Activated CD8-positive, alpha-beta T cell treated with anti-CD3 and anti-CD28 coated beads for 36 hours (primary cell): ENCODE results near the gene TRPM8. TPM values are rescaled to one million over a fixed set of nuclear protein-coding genes. Genes with fewer than 3 reads are reported as not detected.

Source experiments
- ATAC-seq: fragments of 200-7000 bp; cut with Tn5 transposase; one replicate; pipeline ENCODE4 v1.10.0; 2021; ENCODE audit warnings: mild to moderate bottlenecking, moderate library complexity
- CTCF ChIA-PET: fragments of 350-600 bp; sonication (Branson Sonifier 250); formaldehyde crosslinking; loops from one replicate; lab custom pipeline; 2021; ENCODE audit warnings: antibody characterized with exemption; lab: Charles Lee
- POLR2A ChIA-PET: fragments of 350-600 bp; sonication (Branson Sonifier 250); formaldehyde crosslinking; loops from one replicate; lab custom pipeline; 2021; ENCODE audit warnings: antibody characterized with exemption; lab: Charles Lee
- DNase-seq: peaks from one replicate; pipeline ENCODE4 v3.0.0-alpha.2; 2020
- H3K27ac Mint-ChIP-seq: one replicate; pipeline ENCODE4 v1.8.0; 2021; ENCODE audit warnings: mild to moderate bottlenecking, mixed read lengths
- H3K27me3 Mint-ChIP-seq: one replicate; pipeline ENCODE4 v1.8.0; 2021; ENCODE audit warnings: mixed read lengths
- H3K36me3 Mint-ChIP-seq: one replicate; pipeline ENCODE4 v1.8.0; 2021; ENCODE audit warnings: low read depth, mixed read lengths
- H3K4me1 Mint-ChIP-seq: one replicate; pipeline ENCODE4 v1.8.0; 2021; ENCODE audit warnings: low read depth, mixed read lengths
- H3K4me3 Mint-ChIP-seq: one replicate; pipeline ENCODE4 v1.8.0; 2021; ENCODE audit warnings: mild to moderate bottlenecking, moderate library complexity, mixed read lengths
- H3K9me3 Mint-ChIP-seq: one replicate; pipeline ENCODE4 v1.8.0; 2021; ENCODE audit warnings: mixed read lengths
- intact Hi-C: fragments of 100-400 bp; cut with micrococcal nuclease; formaldehyde crosslinking; loops from one replicate; pipeline ENCODE4 v1.10.0; 2022
- total RNA-seq, 2 experiments: library from RNA; stranded (reverse); gene quantifications; one replicate each; pipeline ENCODE4 v1.2.3, GENCODE V29; 2021
- TF ChIP-seq, protein P1 (sequence below): fragments of 200-600 bp; IDR thresholded peaks from one replicate; pipeline ENCODE4 v1.8.0; 2022; ENCODE audit warnings: antibody characterized with exemption, mild to moderate bottlenecking

Gene TRPM8
- total RNA-seq, 2 experiments from 2014 or later: not detected

DNA sequence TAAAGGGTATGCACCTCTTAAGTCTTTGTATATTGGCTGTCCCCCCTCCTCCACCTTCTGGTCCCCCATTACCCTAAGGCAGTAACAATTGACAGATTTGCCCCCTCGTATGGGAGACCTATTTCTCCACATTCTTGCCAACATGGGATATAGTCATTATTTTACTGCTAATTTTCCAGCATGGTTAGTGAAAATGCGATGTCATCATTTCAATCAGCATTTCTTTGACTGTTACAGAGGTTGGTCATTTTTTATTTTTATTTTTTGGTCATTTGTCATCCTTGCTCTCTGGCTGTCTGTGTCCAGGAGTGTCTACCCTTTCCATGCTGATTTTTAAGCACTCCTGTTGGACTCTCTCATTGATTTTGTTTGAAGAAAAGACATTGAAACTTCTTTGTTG lies 88.0 kb downstream of the TRPM8 start:
- POLR2A ChIA-PET: no interaction called here

DNA sequence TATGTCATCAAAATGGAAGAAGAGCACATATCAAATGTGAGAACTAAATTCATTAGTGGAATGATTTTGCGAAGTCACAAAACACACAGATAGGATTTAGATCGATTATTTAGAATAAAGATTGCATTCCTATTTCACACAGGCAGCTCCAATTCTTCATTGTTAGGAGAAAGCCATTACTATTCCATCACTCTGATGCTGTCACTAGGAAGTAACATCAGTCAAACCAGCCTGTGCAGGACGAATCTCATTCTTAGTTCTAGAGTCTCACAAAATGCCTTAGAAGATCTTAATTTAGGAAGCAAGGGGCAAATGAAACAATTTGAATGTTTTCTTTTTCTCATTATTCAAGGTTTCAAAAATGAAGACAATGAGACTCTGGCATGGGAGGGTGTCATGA lies 89.3 kb downstream of the TRPM8 start:
- Mint-ChIP-seq H3K9me3 (no peaks in the 10 kb centered on the region), H3K36me3 (no peaks in the 10 kb centered on the region), H3K4me1 (peaks cover 18% of the 10 kb centered on the region), H3K4me3 (no peak overlapping the region), H3K27me3 (no peaks in the 10 kb centered on the region), H3K27ac (no peak overlapping the region)
- TF ChIP-seq, protein P1, sequence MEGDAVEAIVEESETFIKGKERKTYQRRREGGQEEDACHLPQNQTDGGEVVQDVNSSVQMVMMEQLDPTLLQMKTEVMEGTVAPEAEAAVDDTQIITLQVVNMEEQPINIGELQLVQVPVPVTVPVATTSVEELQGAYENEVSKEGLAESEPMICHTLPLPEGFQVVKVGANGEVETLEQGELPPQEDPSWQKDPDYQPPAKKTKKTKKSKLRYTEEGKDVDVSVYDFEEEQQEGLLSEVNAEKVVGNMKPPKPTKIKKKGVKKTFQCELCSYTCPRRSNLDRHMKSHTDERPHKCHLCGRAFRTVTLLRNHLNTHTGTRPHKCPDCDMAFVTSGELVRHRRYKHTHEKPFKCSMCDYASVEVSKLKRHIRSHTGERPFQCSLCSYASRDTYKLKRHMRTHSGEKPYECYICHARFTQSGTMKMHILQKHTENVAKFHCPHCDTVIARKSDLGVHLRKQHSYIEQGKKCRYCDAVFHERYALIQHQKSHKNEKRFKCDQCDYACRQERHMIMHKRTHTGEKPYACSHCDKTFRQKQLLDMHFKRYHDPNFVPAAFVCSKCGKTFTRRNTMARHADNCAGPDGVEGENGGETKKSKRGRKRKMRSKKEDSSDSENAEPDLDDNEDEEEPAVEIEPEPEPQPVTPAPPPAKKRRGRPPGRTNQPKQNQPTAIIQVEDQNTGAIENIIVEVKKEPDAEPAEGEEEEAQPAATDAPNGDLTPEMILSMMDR: no peak
- CTCF ChIA-PET: no interaction called here
- no peak for ATAC-seq
- intact Hi-C loops: no loop called here
- no peak for DNase-seq
- POLR2A ChIA-PET: no interaction called here

More for the DNA sequence above, 88.0 kb downstream of the TRPM8 start:
- H3K27ac Mint-ChIP-seq: no peak overlapping the region
- DNase-seq: no peak
- no peaks in the 10 kb centered on the region for H3K36me3 Mint-ChIP-seq
- H3K4me1 Mint-ChIP-seq: peaks cover 31% of the 10 kb centered on the region
- ATAC-seq: no peak
- no peaks in the 10 kb centered on the region for H3K9me3 Mint-ChIP-seq
- H3K4me3 Mint-ChIP-seq: no peak overlapping the region
- H3K27me3 Mint-ChIP-seq: no peaks in the 10 kb centered on the region
- TF ChIP-seq, protein P1: no peak
- intact Hi-C loops: no loop called here
- CTCF ChIA-PET: no interaction called here

DNA sequence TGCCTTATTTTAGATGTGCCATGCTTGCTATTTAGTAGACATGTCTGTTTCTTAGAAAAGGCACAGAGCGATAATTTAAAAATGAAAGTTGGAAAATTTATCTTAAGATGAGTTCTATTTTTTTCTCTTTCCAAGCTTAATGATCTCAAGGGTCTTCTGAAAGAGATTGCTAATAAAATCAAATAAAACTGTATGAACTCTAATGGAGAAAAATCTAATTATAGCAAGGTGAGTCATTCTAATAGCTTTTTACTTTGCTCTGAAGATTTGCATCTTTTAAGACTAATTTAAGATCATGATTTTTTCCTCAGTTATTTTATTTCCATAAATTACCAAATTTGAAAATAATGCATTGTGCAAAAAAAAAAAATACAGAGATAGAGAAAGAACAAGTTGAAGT lies 97.3 kb downstream of the TRPM8 start:
- POLR2A ChIA-PET: no interaction called here
- intact Hi-C loops: no loop called here
- Mint-ChIP-seq H3K4me3 (no peak overlapping the region), H3K27me3 (no peaks in the 10 kb centered on the region), H3K36me3 (no peaks in the 10 kb centered on the region), H3K27ac (no peak overlapping the region), H3K4me1 (no peaks in the 10 kb centered on the region), H3K9me3 (no peaks in the 10 kb centered on the region)
- DNase-seq (no peak), ATAC-seq (no peak)
- CTCF ChIA-PET: interaction anchor here (0.8 kb wide), 1 partner anchor 118 kb away, joined by 3 read pairs; no protein-coding TSS in a partner anchor
- TF ChIP-seq, protein P1: no peak

DNA sequence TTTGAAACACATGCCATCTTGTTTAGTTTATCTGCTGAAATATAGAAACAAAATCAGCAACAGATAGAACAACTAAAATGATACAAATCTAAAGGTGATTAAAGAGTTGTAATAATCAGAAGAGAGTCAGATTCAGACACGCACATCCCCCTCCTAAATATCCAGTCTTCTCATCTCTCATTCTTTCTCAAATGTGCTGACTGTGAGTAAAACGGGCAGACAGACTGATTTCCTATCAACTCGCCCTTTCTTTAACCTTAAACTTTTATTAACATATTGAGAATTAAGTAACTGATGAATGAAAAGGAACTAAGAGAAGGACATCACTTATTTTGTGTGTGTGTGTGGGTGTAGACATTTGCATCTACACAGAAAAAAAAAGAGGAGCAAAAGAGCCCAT lies 98.7 kb downstream of the TRPM8 start:
- no peaks in the 10 kb centered on the region for H3K9me3 Mint-ChIP-seq
- H3K27me3 Mint-ChIP-seq: no peaks in the 10 kb centered on the region
- no peak overlapping the region for H3K4me3 Mint-ChIP-seq
- no peaks in the 10 kb centered on the region for H3K36me3 Mint-ChIP-seq
- TF ChIP-seq, protein P1: no peak
- ATAC-seq (no peak), DNase-seq (no peak)
- H3K4me1 Mint-ChIP-seq: no peaks in the 10 kb centered on the region
- CTCF ChIA-PET: no interaction called here
- no peak overlapping the region for H3K27ac Mint-ChIP-seq
- POLR2A ChIA-PET: no interaction called here
- intact Hi-C loops: no loop called here

DNA sequence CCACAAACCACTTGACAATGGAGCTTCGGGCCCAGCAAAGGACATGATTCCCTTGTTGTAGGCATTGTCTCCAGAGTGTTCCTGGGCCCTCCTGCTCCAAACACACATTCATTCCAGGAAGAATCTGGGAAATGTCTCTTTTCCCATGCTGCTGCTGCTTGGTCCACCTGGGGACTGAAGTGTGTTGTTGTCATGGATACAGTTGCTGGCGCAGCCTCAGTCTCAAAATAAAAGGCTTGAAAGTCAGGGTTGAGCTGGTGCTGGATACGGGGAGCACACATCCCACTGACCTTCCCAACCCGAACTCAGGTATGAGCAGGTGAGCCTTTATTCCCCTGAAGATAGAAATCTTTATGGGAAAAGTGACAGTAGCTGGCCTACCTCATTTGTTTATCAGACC lies 102.7 kb downstream of the TRPM8 start:
- TF ChIP-seq, protein P1: no peak
- no peak overlapping the region for H3K27ac Mint-ChIP-seq
- CTCF ChIA-PET: no interaction called here

More for the DNA sequence above, 102.7 kb downstream of the TRPM8 start:
- Mint-ChIP-seq H3K9me3 (peaks cover 2% of the 10 kb centered on the region), H3K36me3 (no peaks in the 10 kb centered on the region), H3K4me3 (no peak overlapping the region), H3K27me3 (no peaks in the 10 kb centered on the region), H3K4me1 (no peaks in the 10 kb centered on the region)
- ATAC-seq (no peak), DNase-seq (no peak)
- intact Hi-C loops: no loop called here
- POLR2A ChIA-PET: no interaction called here
